Measurements from ENCODE around the gene CFAP46.

The CFAP46 gene

DNA sequence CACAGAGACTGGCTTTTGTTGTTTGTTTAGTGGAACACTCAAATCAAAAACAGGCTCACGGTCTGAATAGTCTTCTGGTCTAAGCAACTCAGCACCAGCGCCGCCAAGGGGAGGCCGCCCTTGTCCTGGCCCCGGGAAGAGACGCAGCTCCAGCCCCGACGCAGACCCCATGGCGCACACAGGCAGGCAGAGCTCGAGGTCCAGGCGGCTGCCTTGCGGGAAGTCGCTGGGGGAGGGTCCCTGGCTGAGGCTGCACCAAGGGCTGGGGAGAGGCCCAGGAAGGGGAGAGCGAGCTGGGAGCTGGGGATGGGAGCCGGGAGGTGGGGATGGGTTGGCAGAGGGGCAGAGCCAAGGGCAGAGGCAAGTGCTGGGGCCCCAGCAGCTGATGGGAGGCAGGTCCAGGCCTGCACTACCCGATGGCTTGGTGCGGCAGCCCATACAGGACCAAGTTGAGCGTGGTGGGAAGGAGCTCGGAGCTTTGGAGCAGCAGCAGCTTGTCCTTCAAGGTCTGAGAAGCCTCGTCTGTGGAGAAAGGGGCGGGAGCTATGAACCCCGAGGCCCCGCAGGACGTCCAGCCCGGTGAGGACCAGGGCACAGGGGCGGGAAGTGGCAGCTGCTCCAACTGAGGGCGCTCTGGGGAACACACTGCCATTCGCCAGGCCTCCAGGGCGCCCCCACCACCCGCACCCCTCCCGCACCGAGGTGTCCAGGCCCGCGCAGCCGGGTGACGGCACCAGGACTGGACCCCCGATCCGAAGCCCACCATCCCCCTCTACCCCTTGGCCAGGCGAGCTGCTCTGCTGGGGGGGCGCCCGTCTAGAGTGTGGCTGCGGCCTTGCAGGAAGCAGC lies 133.8 kb downstream of the CFAP46 start:
- no peak overlapping the region for H3K4me3 ChIP-seq (ENCODE audit: control insufficient read depth, low read depth, low read length)
- TF ChIP-seq, protein P1, sequence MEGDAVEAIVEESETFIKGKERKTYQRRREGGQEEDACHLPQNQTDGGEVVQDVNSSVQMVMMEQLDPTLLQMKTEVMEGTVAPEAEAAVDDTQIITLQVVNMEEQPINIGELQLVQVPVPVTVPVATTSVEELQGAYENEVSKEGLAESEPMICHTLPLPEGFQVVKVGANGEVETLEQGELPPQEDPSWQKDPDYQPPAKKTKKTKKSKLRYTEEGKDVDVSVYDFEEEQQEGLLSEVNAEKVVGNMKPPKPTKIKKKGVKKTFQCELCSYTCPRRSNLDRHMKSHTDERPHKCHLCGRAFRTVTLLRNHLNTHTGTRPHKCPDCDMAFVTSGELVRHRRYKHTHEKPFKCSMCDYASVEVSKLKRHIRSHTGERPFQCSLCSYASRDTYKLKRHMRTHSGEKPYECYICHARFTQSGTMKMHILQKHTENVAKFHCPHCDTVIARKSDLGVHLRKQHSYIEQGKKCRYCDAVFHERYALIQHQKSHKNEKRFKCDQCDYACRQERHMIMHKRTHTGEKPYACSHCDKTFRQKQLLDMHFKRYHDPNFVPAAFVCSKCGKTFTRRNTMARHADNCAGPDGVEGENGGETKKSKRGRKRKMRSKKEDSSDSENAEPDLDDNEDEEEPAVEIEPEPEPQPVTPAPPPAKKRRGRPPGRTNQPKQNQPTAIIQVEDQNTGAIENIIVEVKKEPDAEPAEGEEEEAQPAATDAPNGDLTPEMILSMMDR (conservative IDR thresholded peaks at IDR 0.05; ENCODE audit: control insufficient read depth, insufficient read depth, low read depth, low read length) = no peak
- no peak for DNase-seq (ENCODE audit: low read depth)

DNA sequence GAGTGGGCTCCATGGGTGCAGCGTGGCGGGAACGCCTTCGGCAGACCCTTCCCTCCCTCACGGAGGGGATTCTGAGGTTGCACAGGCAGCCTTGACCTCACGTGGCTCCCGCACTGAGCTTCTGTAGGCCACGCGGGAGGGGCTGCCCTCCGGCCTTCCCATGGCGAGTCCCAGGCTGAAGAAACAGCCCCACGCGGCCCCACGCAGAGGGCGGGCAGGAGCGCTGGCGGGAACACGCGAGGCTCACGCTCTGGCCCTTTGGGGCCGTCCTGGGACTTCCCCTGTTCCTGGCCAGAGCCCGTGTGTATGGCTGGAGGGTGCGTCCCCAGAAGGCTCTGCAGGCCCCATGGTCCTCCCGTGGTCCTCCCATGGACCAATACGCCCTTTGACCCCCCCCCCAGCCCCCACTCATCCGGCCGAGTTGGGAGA lies 134.7 kb downstream of the CFAP46 start:
- no peak for DNase-seq (ENCODE audit: low read depth)
- TF ChIP-seq, protein P1 (conservative IDR thresholded peaks at IDR 0.05; ENCODE audit: control insufficient read depth, insufficient read depth, low read depth, low read length) = no peak

DNA sequence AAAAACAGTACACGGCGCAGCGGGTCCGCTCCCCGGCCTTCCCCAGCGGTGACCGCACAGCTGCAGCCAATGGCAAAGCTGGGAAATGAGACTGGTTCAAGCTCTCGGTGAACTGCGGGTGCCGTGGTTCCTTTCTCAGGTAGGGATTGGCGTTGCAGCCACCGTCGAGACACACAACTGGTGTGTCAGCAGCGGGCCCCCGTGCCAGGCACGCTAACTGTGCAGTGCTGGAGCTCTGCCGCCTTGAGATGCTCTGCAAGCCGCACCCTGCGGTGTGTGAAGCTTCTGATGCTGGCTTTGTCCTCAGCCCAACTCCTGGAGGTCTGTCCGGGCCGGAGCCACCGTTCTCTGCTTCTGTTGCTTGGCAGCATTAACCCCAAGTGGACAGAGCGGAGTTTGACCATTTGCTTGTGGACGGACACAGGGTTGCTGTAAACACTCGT lies 135.8 kb downstream of the CFAP46 start:
- TF ChIP-seq, protein P1 (conservative IDR thresholded peaks at IDR 0.05; ENCODE audit: control insufficient read depth, insufficient read depth, low read depth, low read length) = no peak
- no peak for DNase-seq (ENCODE audit: low read depth)
- H3K4me3 ChIP-seq (ENCODE audit: control insufficient read depth, low read depth, low read length) = no peak overlapping the region

More for the DNA sequence above, 134.7 kb downstream of the CFAP46 start:
- H3K4me3 ChIP-seq (ENCODE audit: control insufficient read depth, low read depth, low read length) = no peak overlapping the region

DNA sequence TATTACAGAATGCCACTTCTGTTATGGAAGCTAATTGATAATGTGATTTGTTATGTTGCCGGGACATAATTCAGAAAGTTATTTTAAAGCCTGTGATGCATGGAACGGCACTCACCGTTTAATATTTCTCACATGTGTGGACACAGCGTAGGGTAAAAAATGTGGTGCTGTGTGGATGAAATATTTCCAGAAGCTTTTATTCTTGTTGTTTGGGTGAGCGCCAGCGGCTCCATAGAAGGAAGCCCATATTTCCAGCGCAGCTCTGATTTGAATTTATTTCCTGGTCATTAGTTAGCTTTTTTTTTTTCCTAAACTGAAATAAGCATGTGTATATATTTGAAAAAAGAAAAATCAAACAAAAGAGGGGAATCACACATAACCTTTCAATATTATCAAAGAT lies 136.3 kb downstream of the CFAP46 start:
- no peak overlapping the region for H3K4me3 ChIP-seq (ENCODE audit: control insufficient read depth, low read depth, low read length)
- no peak for DNase-seq (ENCODE audit: low read depth)
- TF ChIP-seq, protein P1 (conservative IDR thresholded peaks at IDR 0.05; ENCODE audit: control insufficient read depth, insufficient read depth, low read depth, low read length) = no peak

DNA sequence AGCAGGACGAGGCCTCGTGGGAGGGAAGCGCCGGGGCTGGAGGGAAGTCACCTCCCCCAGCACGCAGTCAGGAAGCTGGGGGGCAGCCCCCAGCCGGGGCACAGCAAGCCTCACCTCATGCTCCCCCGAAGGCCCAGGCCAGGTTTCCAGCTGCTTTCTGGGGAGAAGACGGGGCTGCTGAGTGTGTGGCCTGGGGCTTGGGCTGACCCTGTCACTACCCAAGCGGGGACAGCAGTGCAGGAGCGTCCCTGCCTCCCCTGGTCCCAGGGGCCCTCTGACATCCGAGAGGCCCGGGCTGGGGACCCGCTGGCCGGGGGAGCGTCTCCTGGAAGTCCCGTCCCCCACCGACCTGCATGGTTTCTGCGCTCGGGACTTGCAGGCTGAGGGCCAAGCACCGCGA lies 136.8 kb downstream of the CFAP46 start:
- TF ChIP-seq, protein P1 (conservative IDR thresholded peaks at IDR 0.05; ENCODE audit: control insufficient read depth, insufficient read depth, low read depth, low read length) = no peak
- no peak overlapping the region for H3K4me3 ChIP-seq (ENCODE audit: control insufficient read depth, low read depth, low read length)
- no peak for DNase-seq (ENCODE audit: low read depth)

DNA sequence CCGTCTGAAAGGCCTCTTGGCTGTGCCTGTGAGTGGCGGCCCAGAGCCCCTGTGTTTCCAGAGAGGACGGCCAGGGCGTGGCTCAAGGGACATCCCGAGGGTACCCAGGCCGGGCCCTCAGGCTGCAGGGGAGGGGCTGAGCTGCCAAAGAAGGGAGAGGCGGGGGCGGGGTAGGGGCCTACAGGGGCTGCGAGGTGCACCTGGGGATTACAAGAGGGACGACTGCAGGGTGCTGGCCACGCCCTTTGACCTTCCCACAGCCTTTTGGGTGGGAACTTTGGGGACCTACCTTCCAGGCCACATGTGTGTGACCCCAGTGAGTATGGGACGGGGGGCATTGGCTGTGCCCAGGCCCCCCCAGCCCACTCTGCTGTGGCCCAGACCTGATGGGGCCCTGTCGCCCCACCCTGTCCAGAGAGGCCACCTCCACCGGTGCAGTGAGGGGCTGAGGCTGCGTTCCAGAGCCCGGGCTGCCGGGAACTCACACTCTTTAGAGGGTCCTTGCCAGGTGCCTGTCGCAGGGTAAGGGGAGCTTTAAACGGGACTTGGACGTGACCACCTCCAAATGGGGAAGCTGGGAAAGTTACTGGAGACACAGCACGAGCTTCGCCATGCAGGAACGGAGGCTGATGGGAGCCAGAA lies 137.5 kb downstream of the CFAP46 start:
- TF ChIP-seq, protein P1 (conservative IDR thresholded peaks at IDR 0.05; ENCODE audit: control insufficient read depth, insufficient read depth, low read depth, low read length) = no peak
- DNase-seq (ENCODE audit: low read depth) = no peak

More for the DNA sequence above, 137.5 kb downstream of the CFAP46 start:
- H3K4me3 ChIP-seq (ENCODE audit: control insufficient read depth, low read depth, low read length) = no peak overlapping the region
